Progenitor cell of endocrine pancreas (in vitro differentiated cells): ENCODE data around the gene ATOSA. TPM values are rescaled to one million over a fixed set of nuclear protein-coding genes. Genes with fewer than 3 reads are reported as not detected.

Source experiments
- DNase-seq: peaks from one replicate; pipeline ENCODE4 v3.0.0; 2021; ENCODE audit warnings: low spot score; ENCODE audit not compliant: unreplicated experiment
- H3K27ac Mint-ChIP-seq: 2 replicates; pipeline ENCODE4 v1.8.0; 2021; ENCODE audit warnings: mild to moderate bottlenecking, moderate library complexity, mixed read lengths
- H3K27me3 Mint-ChIP-seq: 2 replicates; pipeline ENCODE4 v1.8.0; 2021; ENCODE audit warnings: mixed read lengths
- H3K36me3 Mint-ChIP-seq: 2 replicates; pipeline ENCODE4 v1.8.0; 2022; ENCODE audit warnings: mixed read lengths; ENCODE audit not compliant: insufficient read depth
- H3K4me1 Mint-ChIP-seq: 2 replicates; pipeline ENCODE4 v1.8.0; 2021; ENCODE audit warnings: low read depth, mixed read lengths
- H3K4me3 Mint-ChIP-seq: 2 replicates; pipeline ENCODE4 v1.8.0; 2021; ENCODE audit warnings: low read depth, mild to moderate bottlenecking, moderate library complexity, mixed read lengths
- H3K9me3 Mint-ChIP-seq: 2 replicates; pipeline ENCODE4 v1.8.0; 2021; ENCODE audit warnings: low read depth, mixed read lengths
- total RNA-seq: library from RNA; stranded (reverse); gene quantifications from 2 replicates; pipeline ENCODE4 v1.2.1, GENCODE V29; 2021
- TF ChIP-seq, protein P1 (sequence below): fragments of 200-600 bp; sonication (generic); IDR thresholded peaks from one replicate; pipeline ENCODE4 v1.5.0; 2021; ENCODE audit warnings: antibody characterized with exemption, mild to moderate bottlenecking; ENCODE audit not compliant: unreplicated experiment

The ATOSA gene
- total RNA-seq, 1 donor from 2014 or later = 56.9 TPM

DNA sequence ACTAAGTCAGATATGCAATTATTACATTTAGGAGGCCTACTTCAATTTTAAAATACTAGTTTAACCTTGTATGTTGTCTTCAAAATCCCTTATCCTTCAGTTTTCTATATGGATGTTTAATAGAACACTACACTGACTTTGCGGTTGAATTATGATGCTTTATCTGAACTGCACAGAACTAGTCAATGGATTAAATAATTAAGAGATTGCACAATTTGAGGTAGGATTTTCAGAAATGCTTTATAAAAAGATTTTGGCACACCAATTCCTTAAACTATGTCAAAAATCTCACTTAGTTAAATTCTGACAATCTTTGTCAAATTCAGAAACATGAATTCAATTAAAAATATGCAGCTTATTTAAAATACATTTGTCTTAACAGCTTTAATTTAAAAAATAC is 28.1 kb downstream of the ATOSA start:
- no peak overlapping the region for H3K4me3 Mint-ChIP-seq
- H3K36me3 Mint-ChIP-seq = peaks cover 5% of the 10 kb centered on the region
- no peaks in the 10 kb centered on the region for H3K9me3 Mint-ChIP-seq
- DNase-seq = no peak
- TF ChIP-seq, protein P1, sequence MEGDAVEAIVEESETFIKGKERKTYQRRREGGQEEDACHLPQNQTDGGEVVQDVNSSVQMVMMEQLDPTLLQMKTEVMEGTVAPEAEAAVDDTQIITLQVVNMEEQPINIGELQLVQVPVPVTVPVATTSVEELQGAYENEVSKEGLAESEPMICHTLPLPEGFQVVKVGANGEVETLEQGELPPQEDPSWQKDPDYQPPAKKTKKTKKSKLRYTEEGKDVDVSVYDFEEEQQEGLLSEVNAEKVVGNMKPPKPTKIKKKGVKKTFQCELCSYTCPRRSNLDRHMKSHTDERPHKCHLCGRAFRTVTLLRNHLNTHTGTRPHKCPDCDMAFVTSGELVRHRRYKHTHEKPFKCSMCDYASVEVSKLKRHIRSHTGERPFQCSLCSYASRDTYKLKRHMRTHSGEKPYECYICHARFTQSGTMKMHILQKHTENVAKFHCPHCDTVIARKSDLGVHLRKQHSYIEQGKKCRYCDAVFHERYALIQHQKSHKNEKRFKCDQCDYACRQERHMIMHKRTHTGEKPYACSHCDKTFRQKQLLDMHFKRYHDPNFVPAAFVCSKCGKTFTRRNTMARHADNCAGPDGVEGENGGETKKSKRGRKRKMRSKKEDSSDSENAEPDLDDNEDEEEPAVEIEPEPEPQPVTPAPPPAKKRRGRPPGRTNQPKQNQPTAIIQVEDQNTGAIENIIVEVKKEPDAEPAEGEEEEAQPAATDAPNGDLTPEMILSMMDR = no peak
- H3K27ac Mint-ChIP-seq = no peak overlapping the region
- H3K27me3 Mint-ChIP-seq = no peaks in the 10 kb centered on the region
- H3K4me1 Mint-ChIP-seq = peaks cover 8% of the 10 kb centered on the region

DNA sequence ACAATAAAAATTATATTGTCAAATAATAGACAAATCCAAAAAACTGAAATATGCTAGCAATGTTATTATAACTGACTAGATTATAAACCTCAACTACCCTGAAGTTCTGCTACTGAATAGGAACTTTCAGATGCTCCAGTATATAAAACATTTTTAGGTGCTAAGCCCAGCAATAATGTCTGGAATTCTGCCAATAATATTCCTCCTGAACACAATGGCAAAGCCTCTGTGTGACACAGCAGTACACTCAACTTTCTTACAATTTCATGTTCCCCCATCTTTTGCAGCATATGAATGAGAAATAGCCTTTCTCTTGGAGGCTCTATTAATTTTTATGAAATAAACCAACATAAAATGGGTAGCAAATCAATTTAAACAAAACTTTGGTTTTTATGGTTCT is 29.5 kb downstream of the ATOSA start:
- no peak overlapping the region for H3K27ac Mint-ChIP-seq
- H3K9me3 Mint-ChIP-seq = no peaks in the 10 kb centered on the region
- H3K36me3 Mint-ChIP-seq = peaks cover 8% of the 10 kb centered on the region
- no peaks in the 10 kb centered on the region for H3K27me3 Mint-ChIP-seq
- TF ChIP-seq, protein P1 = no peak
- H3K4me3 Mint-ChIP-seq = no peak overlapping the region
- peaks cover 8% of the 10 kb centered on the region for H3K4me1 Mint-ChIP-seq
- no peak for DNase-seq

DNA sequence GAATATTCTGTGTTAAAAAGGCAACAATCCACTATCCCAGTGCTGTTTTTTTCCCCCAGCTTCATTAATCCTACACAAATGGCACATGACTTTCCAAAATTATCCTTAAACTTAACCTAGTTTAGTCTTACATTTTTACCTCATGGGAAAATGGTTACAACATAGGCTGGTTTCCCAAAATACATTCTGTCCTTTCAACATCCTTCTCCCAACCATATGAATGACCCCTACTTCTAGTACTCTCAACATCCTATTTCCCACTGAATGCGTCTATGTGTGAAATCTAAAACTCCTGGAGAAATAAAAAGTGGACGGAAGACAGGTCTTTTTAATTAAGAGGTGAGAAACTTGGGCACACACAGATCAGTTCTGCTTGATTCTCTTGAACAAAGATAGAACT is 33.3 kb downstream of the ATOSA start:
- no peak for DNase-seq
- Mint-ChIP-seq H3K4me3 (no peak overlapping the region), H3K36me3 (peaks cover 4% of the 10 kb centered on the region), H3K27ac (peak overlapping the region; percentile 27), H3K9me3 (no peaks in the 10 kb centered on the region), H3K4me1 (no peaks in the 10 kb centered on the region), H3K27me3 (no peaks in the 10 kb centered on the region)
- TF ChIP-seq, protein P1 = no peak

DNA sequence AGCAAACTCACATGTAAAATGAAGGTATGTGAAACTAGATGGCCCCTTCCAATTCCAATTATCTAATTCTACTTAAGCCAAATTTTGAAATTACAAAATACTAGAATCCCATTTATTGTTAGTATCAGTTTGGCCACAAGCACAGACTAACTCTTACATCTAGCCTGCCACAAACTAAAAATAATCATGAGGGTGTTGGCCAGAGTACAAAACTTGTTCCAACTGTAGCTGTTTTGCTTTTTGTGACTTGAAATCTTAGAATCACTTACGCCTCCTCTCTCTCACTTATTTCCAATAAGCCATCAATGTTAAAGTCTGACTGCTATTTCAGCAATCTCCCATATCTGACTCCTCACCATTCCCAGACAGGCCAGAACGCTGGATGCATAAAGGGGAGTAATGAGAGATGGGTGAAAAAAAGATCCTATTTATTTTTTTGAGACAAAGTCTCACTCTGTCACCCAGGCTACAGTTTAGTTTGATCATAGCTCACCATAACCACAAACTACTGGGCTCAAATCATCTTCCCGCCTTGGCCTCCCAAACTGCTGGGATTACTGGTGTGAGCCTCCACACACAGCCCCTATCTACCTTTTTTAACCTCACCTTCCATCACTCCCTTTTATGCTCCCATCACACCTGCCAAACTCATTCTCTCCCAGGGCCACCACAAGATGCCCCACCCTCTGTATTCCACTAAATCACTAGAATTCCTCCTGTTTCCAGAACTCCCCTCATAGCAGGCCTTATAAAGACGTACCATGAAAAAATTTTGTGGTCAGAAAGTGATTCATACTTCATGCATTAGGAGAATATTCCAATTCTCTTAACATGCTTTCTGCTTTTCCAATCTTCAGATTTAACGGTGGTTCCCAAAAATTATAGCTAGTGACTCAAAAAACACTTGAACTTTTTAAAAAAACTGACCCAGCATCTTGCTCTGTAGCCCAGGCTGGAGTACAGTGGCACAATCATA is 36.5 kb downstream of the ATOSA start:
- no peak for DNase-seq
- Mint-ChIP-seq H3K4me3 (no peak overlapping the region), H3K27me3 (no peaks in the 10 kb centered on the region), H3K27ac (no peak overlapping the region), H3K36me3 (peaks cover 3% of the 10 kb centered on the region), H3K4me1 (no peaks in the 10 kb centered on the region), H3K9me3 (no peaks in the 10 kb centered on the region)
- TF ChIP-seq, protein P1 = no peak

DNA sequence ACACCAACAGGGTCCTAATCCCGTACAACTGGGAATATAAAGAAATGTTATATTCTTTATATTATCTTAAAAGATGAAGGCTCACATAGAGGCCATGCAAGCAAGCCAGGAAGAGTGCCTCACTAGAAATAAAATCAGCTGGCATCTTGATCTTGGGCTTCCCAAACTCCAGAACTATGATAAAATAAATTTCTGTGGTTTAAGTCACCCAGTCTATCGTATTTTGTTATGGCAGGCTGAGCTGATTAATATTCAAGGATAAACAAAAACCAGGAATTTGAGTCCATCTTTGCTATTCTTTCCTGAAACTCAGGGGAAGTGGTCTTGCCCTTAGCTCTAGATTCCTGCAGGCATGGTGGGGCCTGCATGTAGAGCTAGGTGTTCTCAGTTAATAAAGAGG is 42.7 kb downstream of the ATOSA start:
- DNase-seq = no peak
- H3K4me1 Mint-ChIP-seq = no peaks in the 10 kb centered on the region
- no peaks in the 10 kb centered on the region for H3K9me3 Mint-ChIP-seq
- no peak overlapping the region for H3K27ac Mint-ChIP-seq
- TF ChIP-seq, protein P1 = no peak
- no peak overlapping the region for H3K4me3 Mint-ChIP-seq
- no peaks in the 10 kb centered on the region for H3K27me3 Mint-ChIP-seq
- peaks cover 6% of the 10 kb centered on the region for H3K36me3 Mint-ChIP-seq
